Measurements from ENCODE around the gene BTG4. TPM values are rescaled to one million over a fixed set of nuclear protein-coding genes. Genes with fewer than 3 reads are reported as not detected.

BTG4 gene
- total and polyA plus RNA-seq, 7 donors, result not detected

DNA sequence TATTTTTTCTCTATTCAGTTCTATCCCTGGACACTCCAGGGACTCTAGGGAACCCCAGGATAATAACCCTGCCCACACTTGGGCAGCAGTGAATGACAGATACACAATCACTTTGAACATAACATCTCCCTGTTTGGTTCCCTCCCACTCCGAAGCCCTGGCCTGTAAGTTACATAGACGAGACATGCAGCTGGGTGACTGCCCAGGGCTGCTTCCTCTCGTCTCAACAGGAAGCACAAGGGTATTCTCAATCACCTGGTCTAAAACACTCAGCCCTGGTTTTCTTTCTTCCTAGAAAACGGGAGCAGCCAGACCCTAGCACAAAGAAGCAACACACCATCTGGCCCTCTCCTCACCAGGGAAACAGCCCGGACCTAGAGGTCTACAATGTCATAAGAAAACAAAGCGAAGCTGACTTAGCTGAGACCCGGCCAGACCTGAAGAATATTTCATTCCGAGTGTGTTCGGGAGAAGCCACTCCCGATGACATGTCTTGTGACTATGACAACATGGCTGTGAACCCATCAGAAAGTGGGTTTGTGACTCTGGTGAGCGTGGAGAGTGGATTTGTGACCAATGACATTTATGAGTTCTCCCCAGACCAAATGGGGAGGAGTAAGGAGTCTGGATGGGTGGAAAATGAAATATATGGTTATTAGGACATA lies 47.7 kb upstream of the BTG4 start:
- intact Hi-C loops (cut with DNase I), result no loop called here
- peak overlapping the region in 2 of 4 donors; percentile 56 to 86 for H3K27ac ChIP-seq
- peaks cover 0 to 32% (median 16%) of the 10 kb centered on the region in 4 donors for H3K4me1 ChIP-seq
- no peak overlapping the region for H3K4me3 ChIP-seq
- peaks cover 0 to 42% (median 0%) of the 10 kb centered on the region in 4 donors for H3K36me3 ChIP-seq
- no peak for TF ChIP-seq POLR2A (IDR thresholded peaks at IDR 0.05)
- TF ChIP-seq EP300 (IDR thresholded peaks at IDR 0.05), result no peak
- TF ChIP-seq, protein P1, sequence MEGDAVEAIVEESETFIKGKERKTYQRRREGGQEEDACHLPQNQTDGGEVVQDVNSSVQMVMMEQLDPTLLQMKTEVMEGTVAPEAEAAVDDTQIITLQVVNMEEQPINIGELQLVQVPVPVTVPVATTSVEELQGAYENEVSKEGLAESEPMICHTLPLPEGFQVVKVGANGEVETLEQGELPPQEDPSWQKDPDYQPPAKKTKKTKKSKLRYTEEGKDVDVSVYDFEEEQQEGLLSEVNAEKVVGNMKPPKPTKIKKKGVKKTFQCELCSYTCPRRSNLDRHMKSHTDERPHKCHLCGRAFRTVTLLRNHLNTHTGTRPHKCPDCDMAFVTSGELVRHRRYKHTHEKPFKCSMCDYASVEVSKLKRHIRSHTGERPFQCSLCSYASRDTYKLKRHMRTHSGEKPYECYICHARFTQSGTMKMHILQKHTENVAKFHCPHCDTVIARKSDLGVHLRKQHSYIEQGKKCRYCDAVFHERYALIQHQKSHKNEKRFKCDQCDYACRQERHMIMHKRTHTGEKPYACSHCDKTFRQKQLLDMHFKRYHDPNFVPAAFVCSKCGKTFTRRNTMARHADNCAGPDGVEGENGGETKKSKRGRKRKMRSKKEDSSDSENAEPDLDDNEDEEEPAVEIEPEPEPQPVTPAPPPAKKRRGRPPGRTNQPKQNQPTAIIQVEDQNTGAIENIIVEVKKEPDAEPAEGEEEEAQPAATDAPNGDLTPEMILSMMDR (IDR thresholded peaks at IDR 0.05), result no peak
- TF ChIP-seq POLR2AphosphoS5 (IDR thresholded peaks at IDR 0.05), result no peak
- H3K27me3 ChIP-seq, result no peaks in the 10 kb centered on the region
- H3K9me3 ChIP-seq, result no peaks in the 10 kb centered on the region
- DNase-seq, result no peak
- WGBS, 2 donors, result 79 to 86% methylated on average over 11 of the region's 11 CpGs

DNA sequence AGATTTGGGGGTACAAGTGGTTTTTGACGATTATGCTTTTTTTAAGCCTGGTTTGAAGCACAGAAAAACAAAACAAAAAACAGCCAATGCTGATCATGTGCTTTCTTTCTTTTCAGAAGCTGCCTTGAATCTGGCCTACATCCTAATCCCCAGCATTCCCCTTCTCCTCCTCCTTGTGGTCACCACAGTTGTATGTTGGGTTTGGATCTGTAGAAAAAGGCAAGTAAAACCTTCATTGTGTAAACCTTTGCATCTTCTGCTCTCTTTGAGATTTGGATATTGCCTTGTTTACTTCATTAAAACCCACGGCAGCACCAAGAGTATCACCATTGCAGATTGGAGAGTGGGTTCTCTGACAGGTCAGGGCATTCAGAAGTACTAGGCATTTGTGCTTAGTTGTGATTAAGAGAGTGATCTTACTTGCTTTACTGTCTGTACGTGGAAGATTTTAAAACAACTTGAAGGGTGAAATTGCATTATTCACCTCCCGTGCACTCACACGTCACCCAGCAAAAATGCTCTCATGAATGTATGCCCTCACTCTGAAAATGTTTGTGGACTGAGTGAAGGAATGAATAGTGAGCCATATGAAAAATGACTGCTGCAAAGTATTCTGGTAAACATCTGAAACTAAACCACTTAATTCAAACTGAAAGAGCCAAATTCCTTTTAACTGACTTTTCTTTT lies 45.4 kb upstream of the BTG4 start:
- Histone ChIP-seq H3K9me3 (no peaks in the 10 kb centered on the region), H3K27me3 (no peaks in the 10 kb centered on the region), H3K27ac (peak overlapping the region; percentile 60 to 86 (median 76)), H3K4me3 (no peak overlapping the region), H3K36me3 (peaks cover 0 to 44% (median 0%) of the 10 kb centered on the region in 4 donors), H3K4me1 (peaks cover 0 to 39% (median 16%) of the 10 kb centered on the region in 4 donors)
- DNase-seq, result no peak
- TF ChIP-seq, protein P1 (IDR thresholded peaks at IDR 0.05), result no peak
- TF ChIP-seq POLR2A (IDR thresholded peaks at IDR 0.05), result no peak
- peak in 1 of 4 donors; percentile 36 for TF ChIP-seq EP300 (IDR thresholded peaks at IDR 0.05)
- TF ChIP-seq POLR2AphosphoS5 (IDR thresholded peaks at IDR 0.05), result peak in 3 of 4 donors; percentile 28 to 63 (median 43)
- WGBS, 2 donors, result 82 to 88% methylated on average over 5 of the region's 5 CpGs
- intact Hi-C loops (cut with DNase I), result no loop called here

DNA sequence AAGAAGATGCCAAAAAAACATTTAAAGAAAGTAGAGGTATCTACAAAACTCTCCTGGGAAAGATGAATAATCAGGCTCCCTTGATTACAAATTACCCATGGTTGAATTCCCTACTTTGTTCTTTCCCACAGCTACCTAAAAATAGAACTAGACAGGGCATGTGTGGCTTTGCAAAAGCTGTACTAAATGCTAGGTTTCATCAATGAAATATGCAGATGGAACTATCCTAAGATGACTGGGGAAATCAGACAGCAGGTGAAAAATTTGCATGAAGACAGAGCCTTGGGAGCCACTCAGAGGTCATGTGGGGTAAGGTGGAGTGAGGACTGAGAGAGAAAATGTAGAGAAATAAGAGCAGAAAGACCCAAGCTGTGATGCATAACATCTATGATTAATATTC lies 43.1 kb upstream of the BTG4 start:
- no peak for DNase-seq
- intact Hi-C loops (cut with DNase I), result no loop called here
- peaks cover 0 to 35% (median 16%) of the 10 kb centered on the region in 4 donors for H3K4me1 ChIP-seq
- H3K27me3 ChIP-seq, result no peaks in the 10 kb centered on the region
- H3K27ac ChIP-seq, result peak overlapping the region in 2 of 4 donors; percentile 81 to 86
- peaks cover 0 to 32% (median 0%) of the 10 kb centered on the region in 4 donors for H3K36me3 ChIP-seq
- no peak for TF ChIP-seq POLR2AphosphoS5 (IDR thresholded peaks at IDR 0.05)
- no peak for TF ChIP-seq EP300 (IDR thresholded peaks at IDR 0.05)
- TF ChIP-seq, protein P1 (IDR thresholded peaks at IDR 0.05), result no peak
- TF ChIP-seq POLR2A (IDR thresholded peaks at IDR 0.05), result no peak
- no peaks in the 10 kb centered on the region for H3K9me3 ChIP-seq
- H3K4me3 ChIP-seq, result no peak overlapping the region

DNA sequence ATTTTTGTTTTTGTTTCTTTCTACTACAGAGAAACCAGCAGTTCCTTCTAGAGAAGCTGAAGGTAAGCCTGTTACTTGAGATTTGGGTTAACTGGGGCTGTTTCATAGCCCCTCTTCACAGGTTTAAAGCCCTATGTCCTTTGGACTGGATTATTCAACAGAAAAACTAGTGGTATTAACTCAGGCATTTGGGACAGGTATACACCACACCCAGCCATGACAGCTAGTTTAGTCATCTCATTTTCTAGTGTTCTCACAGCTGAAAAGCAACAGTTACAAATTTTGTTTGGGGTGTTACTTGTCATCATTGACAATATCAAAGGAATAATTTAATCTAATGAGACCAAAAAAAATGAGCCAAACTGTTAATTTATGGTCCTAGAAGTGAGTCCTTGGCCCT lies 42.3 kb upstream of the BTG4 start:
- intact Hi-C loops (cut with DNase I), result no loop called here
- no peaks in the 10 kb centered on the region for H3K9me3 ChIP-seq
- peak overlapping the region in 2 of 4 donors; percentile 12 to 86 for H3K27ac ChIP-seq
- no peak overlapping the region for H3K4me3 ChIP-seq
- peaks cover 0 to 25% (median 0%) of the 10 kb centered on the region in 4 donors for H3K36me3 ChIP-seq
- TF ChIP-seq EP300 (IDR thresholded peaks at IDR 0.05), result no peak
- TF ChIP-seq, protein P1 (IDR thresholded peaks at IDR 0.05), result no peak
- no peak for TF ChIP-seq POLR2A (IDR thresholded peaks at IDR 0.05)
- TF ChIP-seq POLR2AphosphoS5 (IDR thresholded peaks at IDR 0.05), result no peak
- H3K4me1 ChIP-seq, result peaks cover 0 to 35% (median 21%) of the 10 kb centered on the region in 4 donors
- no peak for DNase-seq
- no peaks in the 10 kb centered on the region for H3K27me3 ChIP-seq

All from sigmoid colon (tissue), 7 donors.